GM12878 (cell line): ENCODE results near the gene MYO9B. TPM values are rescaled to one million over a fixed set of nuclear protein-coding genes. Genes with fewer than 3 reads are reported as not detected.

ENCODE experiments used
- ATAC-seq: fragments of 200-7000 bp; cut with Tn5 transposase; 3 replicates; pipeline ENCODE4 v1.9.1; 2020; ENCODE audit warnings: mild to moderate bottlenecking, moderate library complexity
- BruUV-seq: library from RNA; stranded (reverse); fragments of 400-500 nt; replicated peaks from 2 replicates; lab custom pipeline; 2021; lab: Mats Ljungman, UMichigan
- CTCF ChIA-PET: fragments of 300-600 bp; sonication (Branson Sonifier 250); formaldehyde crosslinking; extraction: SDS; loops from one replicate; lab custom pipeline; 2021; ENCODE audit warnings: inconsistent platforms; lab: Yijun Ruan, JAX
- POLR2A ChIA-PET: fragments of 350-600 bp; formaldehyde crosslinking; extraction: SDS; loops from one replicate; lab custom pipeline; 2021; ENCODE audit warnings: inconsistent platforms; lab: Charles Lee
- RAD21 ChIA-PET: fragments of 300-600 bp; sonication (Branson Sonifier 250); formaldehyde crosslinking; loops from one replicate; lab custom pipeline; 2023; ENCODE audit warnings: antibody characterized with exemption; ENCODE audit not compliant: unreplicated experiment; lab: Charles Lee
- SMC1A ChIA-PET: fragments of 300-600 bp; sonication (Branson Sonifier 250); formaldehyde crosslinking; loops from one replicate; lab custom pipeline; 2023; ENCODE audit not compliant: unreplicated experiment, uncharacterized antibody; lab: Charles Lee
- DNase-seq: peaks from one replicate; pipeline ENCODE4 v3.0.0-alpha.2; 2011; ENCODE audit warnings: low read depth, low spot score
- FAIRE-seq: peaks from 3 replicates; lab custom pipeline; 2011; peaks lifted over from hg19 to GRCh38; lab: Jason Lieb, UNC
- H2AFZ ChIP-seq: 2 replicates; pipeline ENCODE4 v1.6.0; 2011; ENCODE audit warnings: low read depth, low read length, control low read depth; ENCODE audit not compliant: control insufficient read depth
- H3K27ac ChIP-seq: 2 replicates; pipeline ENCODE4 v1.5.1; 2011; ENCODE audit warnings: control low read depth; ENCODE audit not compliant: control insufficient read depth, insufficient read depth
- H3K27me3 ChIP-seq, 2 experiments: replicated peaks in 1 of 2; 2 replicates each; pipeline versions ENCODE4 v1.6.0 to v1.6.1; 2011; ENCODE audit warnings: low read length in 1 of 2; ENCODE audit not compliant: control insufficient read depth in 2 of 2, insufficient read depth in 2 of 2
- H3K36me3 ChIP-seq, 2 experiments: 2 replicates each; pipeline ENCODE4 v1.5.1; 2011; ENCODE audit warnings: low read length in 1 of 2; ENCODE audit not compliant: control insufficient read depth in 2 of 2, insufficient read depth in 2 of 2
- H3K4me1 ChIP-seq: 2 replicates; pipeline ENCODE4 v1.6.1; 2011; ENCODE audit warnings: mild to moderate bottlenecking, low read length, moderate library complexity, mixed read lengths; ENCODE audit not compliant: control insufficient read depth, insufficient read depth
- H3K4me2 ChIP-seq: 2 replicates; pipeline ENCODE4 v1.6.0; 2011; ENCODE audit warnings: control low read depth; ENCODE audit not compliant: control insufficient read depth, insufficient read depth
- H3K4me3 ChIP-seq: fragments of 200-600 bp; sonication (generic); 2 replicates; pipeline ENCODE4 v1.5.1; 2016
- H3K79me2 ChIP-seq: 2 replicates; pipeline ENCODE4 v1.6.0; 2011; ENCODE audit warnings: low read length; ENCODE audit not compliant: control insufficient read depth, insufficient read depth
- H3K9ac ChIP-seq: 2 replicates; pipeline ENCODE4 v1.8.0; 2011; ENCODE audit warnings: low read length, control low read depth, mixed read lengths; ENCODE audit not compliant: control insufficient read depth, insufficient read depth
- H3K9me3 ChIP-seq: replicated peaks from 3 replicates; pipeline ENCODE4 v1.5.1; 2011; ENCODE audit warnings: mild to moderate bottlenecking, low read length; ENCODE audit not compliant: control insufficient read depth, insufficient read depth
- H4K20me1 ChIP-seq: 2 replicates; pipeline ENCODE4 v1.6.0; 2011; ENCODE audit not compliant: control insufficient read depth, insufficient read depth
- DPF2 ChIP-seq: fragments of 450-650 bp; IDR thresholded peaks from 2 replicates; pipeline ENCODE4 v1.6.1; 2017; ENCODE audit warnings: mild to moderate bottlenecking
- MTA3 ChIP-seq: IDR thresholded peaks from 2 replicates; pipeline ENCODE4 v1.6.1; 2012; ENCODE audit warnings: low read length, inconsistent platforms, borderline replicate concordance
- SIX5 ChIP-seq: IDR thresholded peaks from 2 replicates; pipeline ENCODE4 v1.6.1; 2011; ENCODE audit warnings: mild to moderate bottlenecking, low read depth, low read length, moderate library complexity; ENCODE audit not compliant: severe bottlenecking
- TCF7 ChIP-seq: IDR thresholded peaks from 2 replicates; pipeline ENCODE4 v1.6.1; 2014; ENCODE audit warnings: antibody characterized with exemption, borderline replicate concordance
- WGBS: methylation state at CpG from one replicate; pipeline ENCODE4 v1.1.6; 2016; ENCODE audit warnings: low lambda C conversion rate; ENCODE audit not compliant: insufficient replicate concordance, insufficient coverage; ENCODE audit errors: missing lambda C conversion rate; 5-methylcytosine and 5-hydroxymethylcytosine counted together
- in situ Hi-C: fragments of 300-500 bp; cut with MboI; formaldehyde crosslinking; loops from 9 replicates; pipeline ENCODE4 v1.14.3; 2018; ENCODE audit warnings: mixed read lengths
- intact Hi-C: fragments of 100-400 bp; cut with micrococcal nuclease; formaldehyde crosslinking; loops from one replicate; pipeline ENCODE4 v1.14.2; 2022; ENCODE audit not compliant: unreplicated experiment
- polyA plus RNA-seq, 11 experiments: library from polyadenylated mRNA; depleted of rRNA in 4 of 11; unstranded in 6 of 11; stranded (reverse) in 5 of 11; fragments of >200 nt; fragmentation: Nextera tagmentation in 4 of 11; fragmentation: Illumina TruSeq in 1 of 11; extraction: Ambion mirVana in 4 of 11; extraction: Trizol in 1 of 11; gene quantifications; 1 replicate in 1 of 11; 2 replicates in 10 of 11; pipeline versions ENCODE4 v1.2.1 to v1.2.3, GENCODE V29; 2011 to 2016; ENCODE audit warnings: inconsistent platforms in 2 of 11, missing spikeins in 2 of 11, low read depth in 1 of 11
- total RNA-seq, 4 experiments: library from RNA; depleted of rRNA in 3 of 4; stranded (reverse); fragments of >200 nt in 3 of 4; fragmentation: Illumina TruSeq in 1 of 4; extraction: Trizol in 1 of 4; gene quantifications; 2 replicates each; pipeline versions ENCODE4 v1.2.1 to v1.2.3, GENCODE V29; 2013 to 2021
- TF ChIP-seq, protein P1 (sequence below): fragments of 450-650 bp; conservative IDR thresholded peaks from 2 replicates; pipeline ENCODE4 v1.6.1; 2017; ENCODE audit warnings: mild to moderate bottlenecking, moderate library complexity
- TF ChIP-seq, protein P2 (sequence below): fragments of 150-350 bp; IDR thresholded peaks from 2 replicates; pipeline ENCODE4 v1.6.1; 2016; ENCODE audit warnings: low read depth, low read length
- TF ChIP-seq, protein P3 (sequence below), 3 experiments: IDR thresholded peaks in 2 of 3; conservative IDR thresholded peaks in 1 of 3; 2 replicates each; pipeline ENCODE4 v1.5.1; 2011; ENCODE audit warnings: low read depth in 3 of 3, low read length in 3 of 3, mild to moderate bottlenecking in 3 of 3, control low read depth in 2 of 3, moderate library complexity in 2 of 3, inconsistent platforms in 1 of 3, mixed read lengths in 1 of 3; ENCODE audit not compliant: control insufficient read depth in 2 of 3, insufficient read depth in 1 of 3; ENCODE audit errors: extremely low read depth in 1 of 3
- TF ChIP-seq, protein P4 (sequence below): IDR thresholded peaks from 2 replicates; pipeline ENCODE4 v1.6.1; 2011; ENCODE audit warnings: borderline replicate concordance, low read depth, mild to moderate bottlenecking, moderate library complexity, low read length; ENCODE audit not compliant: insufficient read depth, poor library complexity, severe bottlenecking
- TF ChIP-seq, protein P5 (sequence below): fragments of 450-650 bp; IDR thresholded peaks from 2 replicates; pipeline ENCODE4 v1.6.1; 2016; ENCODE audit warnings: mild to moderate bottlenecking, moderate library complexity, borderline replicate concordance

The MYO9B gene
- total and polyA plus RNA-seq, 10 of the 15 experiments (the other 5 are each of a cell fraction or from before 2014, with no cell fraction given): 5.4 to 165 (median 45.8) TPM

DNA sequence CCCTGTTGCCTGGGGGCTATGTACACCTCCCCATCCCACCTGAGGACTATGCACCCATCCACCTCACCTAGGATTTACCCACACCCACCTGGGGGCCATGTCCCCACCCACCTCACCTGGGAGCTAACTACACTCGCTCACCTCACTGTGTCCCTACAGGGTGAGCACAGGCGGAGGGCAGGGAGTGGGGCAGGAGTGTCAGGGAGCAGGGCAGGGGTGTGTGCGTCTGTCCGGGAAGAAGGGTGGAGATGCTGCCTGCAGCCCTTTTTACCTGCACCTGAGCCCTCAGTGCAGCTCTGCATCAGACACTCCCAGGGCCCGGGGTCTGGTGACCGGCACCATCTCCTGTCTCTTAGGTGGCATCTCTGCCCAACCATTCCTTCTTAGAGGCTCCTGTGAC, 38.4 kb upstream of the MYO9B start:
- no peak overlapping the region for H3K27ac ChIP-seq
- no peak overlapping the region for H3K4me2 ChIP-seq
- no peak overlapping the region for H3K4me3 ChIP-seq
- intact Hi-C loops (no loop called here), in situ Hi-C loops (no loop called here)
- SMC1A ChIA-PET: no interaction called here
- H3K27me3 ChIP-seq: no peaks in the 10 kb centered on the region
- no peak overlapping the region for H2AFZ ChIP-seq
- no peak overlapping the region for H3K9ac ChIP-seq
- TF ChIP-seq DPF2: no peak
- TF ChIP-seq, protein P1, sequence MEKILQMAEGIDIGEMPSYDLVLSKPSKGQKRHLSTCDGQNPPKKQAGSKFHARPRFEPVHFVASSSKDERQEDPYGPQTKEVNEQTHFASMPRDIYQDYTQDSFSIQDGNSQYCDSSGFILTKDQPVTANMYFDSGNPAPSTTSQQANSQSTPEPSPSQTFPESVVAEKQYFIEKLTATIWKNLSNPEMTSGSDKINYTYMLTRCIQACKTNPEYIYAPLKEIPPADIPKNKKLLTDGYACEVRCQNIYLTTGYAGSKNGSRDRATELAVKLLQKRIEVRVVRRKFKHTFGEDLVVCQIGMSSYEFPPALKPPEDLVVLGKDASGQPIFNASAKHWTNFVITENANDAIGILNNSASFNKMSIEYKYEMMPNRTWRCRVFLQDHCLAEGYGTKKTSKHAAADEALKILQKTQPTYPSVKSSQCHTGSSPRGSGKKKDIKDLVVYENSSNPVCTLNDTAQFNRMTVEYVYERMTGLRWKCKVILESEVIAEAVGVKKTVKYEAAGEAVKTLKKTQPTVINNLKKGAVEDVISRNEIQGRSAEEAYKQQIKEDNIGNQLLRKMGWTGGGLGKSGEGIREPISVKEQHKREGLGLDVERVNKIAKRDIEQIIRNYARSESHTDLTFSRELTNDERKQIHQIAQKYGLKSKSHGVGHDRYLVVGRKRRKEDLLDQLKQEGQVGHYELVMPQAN: no peak
- no peak for TF ChIP-seq TCF7
- TF ChIP-seq, protein P2, sequence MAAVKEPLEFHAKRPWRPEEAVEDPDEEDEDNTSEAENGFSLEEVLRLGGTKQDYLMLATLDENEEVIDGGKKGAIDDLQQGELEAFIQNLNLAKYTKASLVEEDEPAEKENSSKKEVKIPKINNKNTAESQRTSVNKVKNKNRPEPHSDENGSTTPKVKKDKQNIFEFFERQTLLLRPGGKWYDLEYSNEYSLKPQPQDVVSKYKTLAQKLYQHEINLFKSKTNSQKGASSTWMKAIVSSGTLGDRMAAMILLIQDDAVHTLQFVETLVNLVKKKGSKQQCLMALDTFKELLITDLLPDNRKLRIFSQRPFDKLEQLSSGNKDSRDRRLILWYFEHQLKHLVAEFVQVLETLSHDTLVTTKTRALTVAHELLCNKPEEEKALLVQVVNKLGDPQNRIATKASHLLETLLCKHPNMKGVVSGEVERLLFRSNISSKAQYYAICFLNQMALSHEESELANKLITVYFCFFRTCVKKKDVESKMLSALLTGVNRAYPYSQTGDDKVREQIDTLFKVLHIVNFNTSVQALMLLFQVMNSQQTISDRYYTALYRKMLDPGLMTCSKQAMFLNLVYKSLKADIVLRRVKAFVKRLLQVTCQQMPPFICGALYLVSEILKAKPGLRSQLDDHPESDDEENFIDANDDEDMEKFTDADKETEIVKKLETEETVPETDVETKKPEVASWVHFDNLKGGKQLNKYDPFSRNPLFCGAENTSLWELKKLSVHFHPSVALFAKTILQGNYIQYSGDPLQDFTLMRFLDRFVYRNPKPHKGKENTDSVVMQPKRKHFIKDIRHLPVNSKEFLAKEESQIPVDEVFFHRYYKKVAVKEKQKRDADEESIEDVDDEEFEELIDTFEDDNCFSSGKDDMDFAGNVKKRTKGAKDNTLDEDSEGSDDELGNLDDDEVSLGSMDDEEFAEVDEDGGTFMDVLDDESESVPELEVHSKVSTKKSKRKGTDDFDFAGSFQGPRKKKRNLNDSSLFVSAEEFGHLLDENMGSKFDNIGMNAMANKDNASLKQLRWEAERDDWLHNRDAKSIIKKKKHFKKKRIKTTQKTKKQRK: no peak
- TF ChIP-seq, protein P3, sequence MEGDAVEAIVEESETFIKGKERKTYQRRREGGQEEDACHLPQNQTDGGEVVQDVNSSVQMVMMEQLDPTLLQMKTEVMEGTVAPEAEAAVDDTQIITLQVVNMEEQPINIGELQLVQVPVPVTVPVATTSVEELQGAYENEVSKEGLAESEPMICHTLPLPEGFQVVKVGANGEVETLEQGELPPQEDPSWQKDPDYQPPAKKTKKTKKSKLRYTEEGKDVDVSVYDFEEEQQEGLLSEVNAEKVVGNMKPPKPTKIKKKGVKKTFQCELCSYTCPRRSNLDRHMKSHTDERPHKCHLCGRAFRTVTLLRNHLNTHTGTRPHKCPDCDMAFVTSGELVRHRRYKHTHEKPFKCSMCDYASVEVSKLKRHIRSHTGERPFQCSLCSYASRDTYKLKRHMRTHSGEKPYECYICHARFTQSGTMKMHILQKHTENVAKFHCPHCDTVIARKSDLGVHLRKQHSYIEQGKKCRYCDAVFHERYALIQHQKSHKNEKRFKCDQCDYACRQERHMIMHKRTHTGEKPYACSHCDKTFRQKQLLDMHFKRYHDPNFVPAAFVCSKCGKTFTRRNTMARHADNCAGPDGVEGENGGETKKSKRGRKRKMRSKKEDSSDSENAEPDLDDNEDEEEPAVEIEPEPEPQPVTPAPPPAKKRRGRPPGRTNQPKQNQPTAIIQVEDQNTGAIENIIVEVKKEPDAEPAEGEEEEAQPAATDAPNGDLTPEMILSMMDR (IDR thresholded peaks at IDR 0.05 in 2 of 3, conservative IDR thresholded peaks at IDR 0.05 in 1 of 3; ENCODE audit: control insufficient read depth in 2 of 3, extremely low read depth in 1 of 3, insufficient read depth in 1 of 3, low read depth in 3 of 3, low read length in 3 of 3): no peak
- TF ChIP-seq MTA3: no peak
- TF ChIP-seq SIX5: no peak
- TF ChIP-seq, protein P4, sequence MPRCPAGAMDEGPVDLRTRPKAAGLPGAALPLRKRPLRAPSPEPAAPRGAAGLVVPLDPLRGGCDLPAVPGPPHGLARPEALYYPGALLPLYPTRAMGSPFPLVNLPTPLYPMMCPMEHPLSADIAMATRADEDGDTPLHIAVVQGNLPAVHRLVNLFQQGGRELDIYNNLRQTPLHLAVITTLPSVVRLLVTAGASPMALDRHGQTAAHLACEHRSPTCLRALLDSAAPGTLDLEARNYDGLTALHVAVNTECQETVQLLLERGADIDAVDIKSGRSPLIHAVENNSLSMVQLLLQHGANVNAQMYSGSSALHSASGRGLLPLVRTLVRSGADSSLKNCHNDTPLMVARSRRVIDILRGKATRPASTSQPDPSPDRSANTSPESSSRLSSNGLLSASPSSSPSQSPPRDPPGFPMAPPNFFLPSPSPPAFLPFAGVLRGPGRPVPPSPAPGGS: no peak
- TF ChIP-seq, protein P5, sequence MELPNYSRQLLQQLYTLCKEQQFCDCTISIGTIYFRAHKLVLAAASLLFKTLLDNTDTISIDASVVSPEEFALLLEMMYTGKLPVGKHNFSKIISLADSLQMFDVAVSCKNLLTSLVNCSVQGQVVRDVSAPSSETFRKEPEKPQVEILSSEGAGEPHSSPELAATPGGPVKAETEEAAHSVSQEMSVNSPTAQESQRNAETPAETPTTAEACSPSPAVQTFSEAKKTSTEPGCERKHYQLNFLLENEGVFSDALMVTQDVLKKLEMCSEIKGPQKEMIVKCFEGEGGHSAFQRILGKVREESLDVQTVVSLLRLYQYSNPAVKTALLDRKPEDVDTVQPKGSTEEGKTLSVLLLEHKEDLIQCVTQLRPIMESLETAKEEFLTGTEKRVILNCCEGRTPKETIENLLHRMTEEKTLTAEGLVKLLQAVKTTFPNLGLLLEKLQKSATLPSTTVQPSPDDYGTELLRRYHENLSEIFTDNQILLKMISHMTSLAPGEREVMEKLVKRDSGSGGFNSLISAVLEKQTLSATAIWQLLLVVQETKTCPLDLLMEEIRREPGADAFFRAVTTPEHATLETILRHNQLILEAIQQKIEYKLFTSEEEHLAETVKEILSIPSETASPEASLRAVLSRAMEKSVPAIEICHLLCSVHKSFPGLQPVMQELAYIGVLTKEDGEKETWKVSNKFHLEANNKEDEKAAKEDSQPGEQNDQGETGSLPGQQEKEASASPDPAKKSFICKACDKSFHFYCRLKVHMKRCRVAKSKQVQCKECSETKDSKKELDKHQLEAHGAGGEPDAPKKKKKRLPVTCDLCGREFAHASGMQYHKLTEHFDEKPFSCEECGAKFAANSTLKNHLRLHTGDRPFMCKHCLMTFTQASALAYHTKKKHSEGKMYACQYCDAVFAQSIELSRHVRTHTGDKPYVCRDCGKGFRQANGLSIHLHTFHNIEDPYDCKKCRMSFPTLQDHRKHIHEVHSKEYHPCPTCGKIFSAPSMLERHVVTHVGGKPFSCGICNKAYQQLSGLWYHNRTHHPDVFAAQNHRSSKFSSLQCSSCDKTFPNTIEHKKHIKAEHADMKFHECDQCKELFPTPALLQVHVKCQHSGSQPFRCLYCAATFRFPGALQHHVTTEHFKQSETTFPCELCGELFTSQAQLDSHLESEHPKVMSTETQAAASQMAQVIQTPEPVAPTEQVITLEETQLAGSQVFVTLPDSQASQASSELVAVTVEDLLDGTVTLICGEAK: no peak
- TF ChIP-seq, all 136 proteins: peak for 0
- no peak for ATAC-seq
- Histone ChIP-seq H3K79me2 (no peaks in the 10 kb centered on the region), H4K20me1 (no peaks in the 10 kb centered on the region), H3K9me3 (no peaks in the 10 kb centered on the region), H3K36me3 (no peaks in the 10 kb centered on the region; a peak in 1 of 4 replicates), H3K4me1 (no peaks in the 10 kb centered on the region)
- ChIA-PET RAD21 (no interaction called here), POLR2A (no interaction called here), CTCF (no interaction called here)
- DNase-seq: no peak
- BruUV-seq: no TSS peak
- no peak for FAIRE-seq
- WGBS: 69% methylated on average over 6 of the region's 6 CpGs
